Adrenal gland (tissue), 5 donors: ENCODE measurements around the gene NAP1L5.

Experiments
- POLR2A ChIP-seq, 2 donors: fragments of 450-650 bp; IDR thresholded peaks; one replicate each; pipeline ENCODE4 v1.6.1; 2017; ENCODE audit warnings: antibody characterized with exemption in 2 of 2, mild to moderate bottlenecking in 2 of 2, moderate library complexity in 1 of 2
- TF ChIP-seq, protein P1 (sequence below), 6 experiments: fragments of 450-650 bp in 4 of 6; fragments of 200-600 bp in 2 of 6; sonication (generic) in 1 of 6; IDR thresholded peaks; 1 replicate in 5 of 6; 2 replicates in 1 of 6; pipeline versions ENCODE4 v1.5.1 to v1.8.0; 2016 to 2021; ENCODE audit warnings: antibody characterized with exemption in 6 of 6, mild to moderate bottlenecking in 2 of 6, moderate library complexity in 1 of 6
- donor health status: DM: no; HTN: no; CAD: no.

DNA sequence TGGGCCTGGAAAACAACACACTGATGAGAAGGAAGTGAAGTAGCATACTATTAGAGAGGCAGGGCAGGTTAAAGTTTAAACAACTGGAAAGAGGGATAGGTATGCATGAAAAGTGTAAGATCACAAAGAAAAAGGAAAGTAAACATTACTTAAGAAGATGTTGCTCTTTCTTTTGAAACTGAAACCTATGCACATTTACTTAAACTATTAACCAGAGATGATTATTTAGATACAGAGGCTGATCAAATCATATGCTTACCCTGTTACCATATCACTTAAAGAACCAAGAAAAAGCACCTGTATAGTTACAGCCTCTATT is 37.8 kb downstream of the NAP1L5 start:
- TF ChIP-seq, protein P1, sequence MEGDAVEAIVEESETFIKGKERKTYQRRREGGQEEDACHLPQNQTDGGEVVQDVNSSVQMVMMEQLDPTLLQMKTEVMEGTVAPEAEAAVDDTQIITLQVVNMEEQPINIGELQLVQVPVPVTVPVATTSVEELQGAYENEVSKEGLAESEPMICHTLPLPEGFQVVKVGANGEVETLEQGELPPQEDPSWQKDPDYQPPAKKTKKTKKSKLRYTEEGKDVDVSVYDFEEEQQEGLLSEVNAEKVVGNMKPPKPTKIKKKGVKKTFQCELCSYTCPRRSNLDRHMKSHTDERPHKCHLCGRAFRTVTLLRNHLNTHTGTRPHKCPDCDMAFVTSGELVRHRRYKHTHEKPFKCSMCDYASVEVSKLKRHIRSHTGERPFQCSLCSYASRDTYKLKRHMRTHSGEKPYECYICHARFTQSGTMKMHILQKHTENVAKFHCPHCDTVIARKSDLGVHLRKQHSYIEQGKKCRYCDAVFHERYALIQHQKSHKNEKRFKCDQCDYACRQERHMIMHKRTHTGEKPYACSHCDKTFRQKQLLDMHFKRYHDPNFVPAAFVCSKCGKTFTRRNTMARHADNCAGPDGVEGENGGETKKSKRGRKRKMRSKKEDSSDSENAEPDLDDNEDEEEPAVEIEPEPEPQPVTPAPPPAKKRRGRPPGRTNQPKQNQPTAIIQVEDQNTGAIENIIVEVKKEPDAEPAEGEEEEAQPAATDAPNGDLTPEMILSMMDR (IDR thresholded peaks at IDR 0.05) = no peak
- TF ChIP-seq POLR2A (IDR thresholded peaks at IDR 0.05) = no peak
